IPS-15b (cell line): ENCODE measurements around the gene LMBRD2.

Source experiments
- H3K27me3 ChIP-seq: one replicate; pipeline ENCODE4 v1.6.1; 2013; ENCODE audit warnings: low read length; ENCODE audit not compliant: control insufficient read depth, insufficient read depth
- H3K36me3 ChIP-seq: one replicate; pipeline ENCODE4 v1.6.1; 2013; ENCODE audit warnings: low read length; ENCODE audit not compliant: control insufficient read depth, insufficient read depth
- H3K4me1 ChIP-seq: one replicate; pipeline ENCODE4 v1.6.1; 2013; ENCODE audit warnings: mild to moderate bottlenecking, low read length; ENCODE audit not compliant: control insufficient read depth, insufficient read depth
- H3K4me3 ChIP-seq: one replicate; pipeline ENCODE4 v1.5.1; 2013; ENCODE audit warnings: low read depth, low read length
- H3K9ac ChIP-seq: one replicate; pipeline ENCODE4 v1.6.1; 2013; ENCODE audit warnings: low read depth, mild to moderate bottlenecking, low read length
- H3K9me3 ChIP-seq: one replicate; pipeline ENCODE4 v1.6.1; 2013; ENCODE audit warnings: mild to moderate bottlenecking, low read length; ENCODE audit not compliant: control insufficient read depth, insufficient read depth

LMBRD2 gene

GRCh38 chr5:36177715-36178523 lies 26.2 kb upstream of the LMBRD2 start:
- Histone ChIP-seq H3K27me3 (no peaks in the 10 kb centered on the region), H3K9me3 (no peaks in the 10 kb centered on the region), H3K9ac (no peak overlapping the region), H3K4me3 (no peak overlapping the region), H3K4me1 (no peaks in the 10 kb centered on the region), H3K36me3 (peaks cover 3% of the 10 kb centered on the region)

DNA sequence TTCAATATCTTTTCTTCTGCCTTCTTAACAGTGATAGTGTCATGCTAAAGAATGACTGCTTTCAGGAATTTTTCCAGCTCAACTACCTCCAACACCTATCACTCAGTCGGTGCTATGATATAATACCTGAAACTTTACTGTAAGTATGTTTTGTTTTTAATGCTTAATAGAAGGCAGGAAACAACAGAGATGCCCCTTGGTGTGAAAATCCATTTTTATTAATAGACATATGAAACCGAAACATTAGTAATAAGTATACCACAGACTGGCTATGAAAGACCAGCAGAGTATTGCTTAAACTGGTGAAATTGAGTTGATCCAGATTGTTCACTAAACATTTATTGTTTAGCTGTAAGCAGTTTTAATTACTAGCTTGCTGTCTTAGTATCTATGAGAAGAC lies 25.5 kb upstream of the LMBRD2 start:
- H3K27me3 ChIP-seq: no peaks in the 10 kb centered on the region
- H3K36me3 ChIP-seq: peaks cover 3% of the 10 kb centered on the region

GRCh38 chr5:36175043-36175442 lies 23.4 kb upstream of the LMBRD2 start:
- no peaks in the 10 kb centered on the region for H3K36me3 ChIP-seq

More for the DNA sequence above, 25.5 kb upstream of the LMBRD2 start:
- Histone ChIP-seq H3K9ac (no peak overlapping the region), H3K9me3 (no peaks in the 10 kb centered on the region), H3K4me1 (no peaks in the 10 kb centered on the region), H3K4me3 (no peak overlapping the region)

DNA sequence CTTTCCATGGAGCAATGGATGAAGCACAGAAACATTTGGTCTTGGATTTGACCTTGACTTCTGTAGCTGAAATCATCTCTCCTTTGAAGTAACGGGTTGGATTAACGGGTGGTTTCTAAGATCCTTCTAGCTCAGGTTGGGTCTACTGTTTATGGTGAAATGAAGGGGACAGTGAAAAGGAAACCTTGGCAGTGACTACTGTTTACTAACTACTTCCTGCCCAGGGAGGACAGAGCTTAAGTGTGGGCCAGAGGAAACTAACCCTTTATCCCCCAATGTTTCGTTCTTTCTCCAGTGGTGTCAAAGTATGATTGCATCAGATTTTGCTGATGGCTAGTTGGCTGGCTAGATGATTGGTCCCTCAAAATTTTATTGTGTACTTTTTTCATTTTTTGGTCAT lies 22.4 kb upstream of the LMBRD2 start:
- H3K27me3 ChIP-seq: no peaks in the 10 kb centered on the region
- H3K4me3 ChIP-seq: no peak overlapping the region
- no peaks in the 10 kb centered on the region for H3K9me3 ChIP-seq
- H3K4me1 ChIP-seq: no peaks in the 10 kb centered on the region
- no peaks in the 10 kb centered on the region for H3K36me3 ChIP-seq
- no peak overlapping the region for H3K9ac ChIP-seq

More at GRCh38 chr5:36175043-36175442, 23.4 kb upstream of the LMBRD2 start:
- H3K9me3 ChIP-seq: no peaks in the 10 kb centered on the region
- H3K9ac ChIP-seq: no peak overlapping the region
- no peak overlapping the region for H3K4me3 ChIP-seq
- H3K27me3 ChIP-seq: no peaks in the 10 kb centered on the region
- H3K4me1 ChIP-seq: no peaks in the 10 kb centered on the region

DNA sequence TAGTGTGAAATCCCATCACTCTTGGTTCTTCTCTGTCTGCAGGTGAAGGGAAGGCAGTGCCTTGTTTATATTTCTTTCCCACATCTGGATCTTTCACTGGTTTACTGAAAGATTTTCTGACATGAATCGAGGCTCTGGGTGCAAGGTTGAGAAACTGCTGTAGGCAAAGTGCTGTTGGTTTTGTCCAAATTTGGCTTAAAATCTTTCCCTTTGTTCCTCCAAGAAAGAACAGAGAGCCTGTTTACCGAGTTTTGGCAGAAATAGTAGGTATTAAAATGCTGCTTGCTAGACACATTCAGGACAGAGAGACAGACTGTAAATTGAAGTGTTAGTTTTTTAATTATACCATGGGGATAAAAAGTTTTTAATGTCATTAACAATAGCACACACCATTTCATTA lies 21.7 kb upstream of the LMBRD2 start:
- no peaks in the 10 kb centered on the region for H3K9me3 ChIP-seq
- no peak overlapping the region for H3K4me3 ChIP-seq
- no peaks in the 10 kb centered on the region for H3K4me1 ChIP-seq
- peaks cover 4% of the 10 kb centered on the region for H3K36me3 ChIP-seq
- no peak overlapping the region for H3K9ac ChIP-seq
- H3K27me3 ChIP-seq: no peaks in the 10 kb centered on the region

DNA sequence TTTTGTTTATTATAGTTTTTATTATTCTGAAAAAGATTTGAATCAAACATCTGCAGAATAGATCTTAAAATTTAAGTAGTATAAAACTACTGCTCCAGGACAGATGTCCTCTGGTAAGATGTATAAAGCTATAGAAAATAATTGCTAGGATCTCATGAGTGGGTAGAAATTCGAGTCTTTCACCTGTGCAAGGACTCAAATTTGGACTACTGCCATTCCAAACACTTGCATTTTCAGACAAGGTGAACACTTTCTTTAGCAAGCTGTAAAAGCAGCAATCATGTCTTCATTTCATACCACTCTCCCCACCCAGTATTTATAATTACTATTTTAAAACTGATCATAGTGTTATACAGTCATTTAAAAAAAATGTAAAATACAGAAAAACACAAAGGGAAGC lies 20.9 kb upstream of the LMBRD2 start:
- Histone ChIP-seq H3K9me3 (no peaks in the 10 kb centered on the region), H3K27me3 (no peaks in the 10 kb centered on the region), H3K9ac (no peak overlapping the region), H3K4me1 (no peaks in the 10 kb centered on the region), H3K4me3 (no peak overlapping the region), H3K36me3 (peaks cover 10% of the 10 kb centered on the region)

DNA sequence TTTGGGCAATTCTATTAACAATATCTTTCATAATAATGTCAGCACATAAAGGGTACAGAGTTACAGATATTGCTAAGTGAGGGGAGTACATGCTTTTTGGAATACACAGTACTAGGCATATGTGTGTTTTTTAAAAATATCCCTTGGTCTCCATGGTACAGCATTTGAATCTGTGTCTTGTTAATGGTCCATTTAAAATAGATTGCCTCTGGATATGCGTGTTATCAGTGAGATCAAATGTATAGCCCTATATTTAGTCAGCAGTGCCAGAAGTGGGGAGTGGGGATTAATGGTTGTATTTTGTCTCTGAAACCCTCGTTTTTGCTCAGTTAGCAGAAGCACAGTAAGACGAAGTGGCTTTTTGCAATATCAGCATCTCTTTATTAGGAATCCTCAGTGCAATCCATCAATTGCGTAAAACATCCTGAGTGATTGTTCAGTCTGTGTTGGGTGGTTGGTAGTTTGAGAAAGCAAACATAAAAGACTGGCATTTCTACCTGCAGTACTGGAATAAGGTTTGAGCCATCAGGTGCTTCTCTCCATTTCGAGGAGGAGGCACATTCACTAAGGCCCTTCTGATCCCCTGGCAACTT lies 19.2 kb upstream of the LMBRD2 start:
- Histone ChIP-seq H3K4me1 (no peaks in the 10 kb centered on the region), H3K4me3 (no peak overlapping the region), H3K36me3 (peaks cover 14% of the 10 kb centered on the region), H3K9me3 (no peaks in the 10 kb centered on the region), H3K27me3 (no peaks in the 10 kb centered on the region), H3K9ac (no peak overlapping the region)

- Histone ChIP-seq H3K9ac (no peak overlapping the region), H3K9me3 (no peaks in the 10 kb centered on the region), H3K27me3 (no peaks in the 10 kb centered on the region), H3K36me3 (peaks cover 17% of the 10 kb centered on the region), H3K4me3 (no peak overlapping the region), H3K4me1 (no peaks in the 10 kb centered on the region)
These were observed 17.1 kb upstream of the LMBRD2 start for GRCh38 chr5:36168737-36169136.

DNA sequence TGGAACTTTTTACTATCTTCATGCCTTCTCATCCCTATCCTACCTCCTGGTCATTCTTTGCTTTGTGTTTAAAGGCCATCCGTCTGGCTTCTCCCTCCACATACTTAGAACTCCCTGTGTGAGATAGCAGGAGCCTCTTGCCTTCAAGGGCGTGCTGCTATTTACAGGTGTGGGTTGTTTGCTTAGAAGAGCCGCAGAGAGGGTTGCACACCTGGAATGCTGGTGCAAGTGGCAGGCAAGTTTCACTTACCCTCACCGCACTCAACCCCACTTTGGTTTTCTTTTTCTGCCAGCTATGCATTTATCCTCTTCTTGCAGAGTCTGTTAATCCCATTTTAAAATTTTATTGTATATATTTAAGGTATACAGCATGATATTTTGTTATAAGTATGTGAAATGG lies 12.8 kb upstream of the LMBRD2 start:
- Histone ChIP-seq H3K9me3 (no peaks in the 10 kb centered on the region), H3K27me3 (no peaks in the 10 kb centered on the region), H3K9ac (no peak overlapping the region), H3K4me3 (no peak overlapping the region), H3K36me3 (peaks cover 23% of the 10 kb centered on the region), H3K4me1 (no peaks in the 10 kb centered on the region)

DNA sequence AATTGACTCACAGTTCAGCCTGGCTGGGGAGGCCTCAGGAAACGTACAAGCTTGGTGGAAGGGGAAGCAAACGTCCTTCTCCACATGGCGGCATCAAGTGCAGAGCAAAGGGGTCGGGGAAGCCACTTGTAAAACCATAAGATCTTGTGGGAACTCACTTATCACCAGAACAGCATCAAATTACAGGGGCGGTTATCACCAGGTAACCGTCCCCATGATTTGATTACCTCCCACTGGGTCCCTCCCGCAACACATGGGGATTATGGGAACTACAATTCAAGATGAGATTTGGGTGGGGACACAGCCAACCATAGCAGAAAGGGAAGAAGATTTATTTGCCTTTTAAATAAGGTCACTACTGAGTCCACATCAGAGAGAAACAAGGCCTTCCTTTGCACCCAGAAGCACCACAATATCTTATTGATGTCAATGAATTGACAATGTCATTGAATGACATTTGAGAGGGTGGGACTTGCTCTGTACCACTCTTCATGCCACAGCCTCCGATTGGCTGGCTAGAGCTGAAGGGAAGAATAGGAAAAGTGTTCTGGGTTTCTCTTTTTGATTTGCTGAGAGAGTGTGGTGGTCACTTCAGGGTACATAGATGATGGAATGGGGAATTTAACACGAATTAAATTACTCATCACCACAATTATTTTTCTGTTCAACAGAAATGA lies 11.3 kb upstream of the LMBRD2 start:
- no peak overlapping the region for H3K9ac ChIP-seq
- no peak overlapping the region for H3K4me3 ChIP-seq
- no peaks in the 10 kb centered on the region for H3K27me3 ChIP-seq
- H3K4me1 ChIP-seq: no peaks in the 10 kb centered on the region
- no peaks in the 10 kb centered on the region for H3K9me3 ChIP-seq
- H3K36me3 ChIP-seq: peaks cover 15% of the 10 kb centered on the region

GRCh38 chr5:36161361-36161760 lies 9.7 kb upstream of the LMBRD2 start:
- no peaks in the 10 kb centered on the region for H3K9me3 ChIP-seq
- H3K9ac ChIP-seq: no peak overlapping the region
- H3K27me3 ChIP-seq: no peaks in the 10 kb centered on the region
- H3K4me3 ChIP-seq: no peak overlapping the region
- H3K4me1 ChIP-seq: no peaks in the 10 kb centered on the region
- H3K36me3 ChIP-seq: peaks cover 15% of the 10 kb centered on the region

- Histone ChIP-seq H3K9me3 (no peaks in the 10 kb centered on the region), H3K36me3 (peaks cover 15% of the 10 kb centered on the region), H3K9ac (no peak overlapping the region), H3K27me3 (no peaks in the 10 kb centered on the region), H3K4me1 (no peaks in the 10 kb centered on the region), H3K4me3 (no peak overlapping the region)
These were observed 8.9 kb upstream of the LMBRD2 start for GRCh38 chr5:36160617-36161016.
